ENCODE measurements around the gene PIGQ. TPM values are rescaled to one million over a fixed set of nuclear protein-coding genes. Genes with fewer than 3 reads are reported as not detected.

PIGQ gene
- polyA plus RNA-seq, 1 of the 3 experiments (the other 2 are of a cell fraction), result 38.7 TPM

- Histone ChIP-seq H3K4me3 (ENCODE audit: low read depth in 2 of 2, low read length in 1 of 2) (no peak overlapping the region), H3K9ac (no peak overlapping the region), H3K79me2 (ENCODE audit: insufficient read depth) (peaks cover 45% of the 10 kb centered on the region), H3F3A (replicated peaks; ENCODE audit: insufficient read depth) (no peaks in the 10 kb centered on the region), H3K27me3 (ENCODE audit: insufficient read depth) (no peaks in the 10 kb centered on the region), H3K9me2 (no peaks in the 10 kb centered on the region), H4K20me1 (ENCODE audit: insufficient read depth) (peaks cover 24% of the 10 kb centered on the region; the same call in 1 of the 2 replicates), H3K27ac (ENCODE audit: low read depth in 2 of 2, low read length in 1 of 2) (no peak overlapping the region), H3K4me1 (ENCODE audit: control insufficient read depth in 1 of 2, insufficient read depth in 2 of 2, low read depth in 1 of 2, low read length in 1 of 2) (peaks cover 0 to 5% of the 10 kb centered on the region in 2 experiments; a peak in 1 of 4 replicates), H3K9me3 (no peaks in the 10 kb centered on the region), H3K36me3 (replicated peaks in 1 of 2; ENCODE audit: control insufficient read depth in 1 of 2, insufficient read depth in 2 of 2, low read length in 1 of 2) (peaks cover 0 to 20% of the 10 kb centered on the region in 2 experiments), H2AFZ (ENCODE audit: low read depth) (no peak overlapping the region), H3K4me2 (no peak overlapping the region)
- ChIA-PET CTCF (interaction anchor here (0.9 to 1.1 kb wide), 3 partner anchors 13 to 26 kb away, joined by 3 read pairs; no protein-coding TSS in a partner anchor), POLR2A (no interaction called here)
- DNase-seq, result no peak
- TF ChIP-seq TEAD4 (IDR thresholded peaks at IDR 0.05; ENCODE audit: borderline replicate concordance, insufficient read depth) (no peak), FOXJ3 (CRISPR knock-in tag; IDR thresholded peaks at IDR 0.05) (no peak), RFX5 (IDR thresholded peaks at IDR 0.05; ENCODE audit: low read length) (no peak), GABPA (IDR thresholded peaks at IDR 0.05; ENCODE audit: low read depth) (no peak), RCOR1 (IDR thresholded peaks at IDR 0.05; ENCODE audit: low read length) (no peak), JUND (IDR thresholded peaks at IDR 0.05) (no peak), TAF1 (IDR thresholded peaks at IDR 0.05; ENCODE audit: borderline replicate concordance, low read depth, low read length) (no peak)
- WGBS (ENCODE audit: low lambda C conversion rate), result 97% methylated on average over 46 of the region's 46 CpGs
Measured at GRCh38 chr16:544517-544916, 25.3 kb upstream of the PIGQ start.

- CTCF ChIA-PET, result interaction anchor here (0.6 to 1.8 kb wide), 8 partner anchors 9 to 96 kb away, joined by 3 to 7 read pairs (median 3); no protein-coding TSS in a partner anchor
- POLR2A ChIA-PET, result no interaction called here
Measured at GRCh38 chr16:546909-547770, 22.6 kb upstream of the PIGQ start.

More at GRCh38 chr16:546909-547770, 22.6 kb upstream of the PIGQ start:
- no peaks in the 10 kb centered on the region for H3K9me3 ChIP-seq
- H3K27me3 ChIP-seq (ENCODE audit: insufficient read depth), result no peaks in the 10 kb centered on the region
- H4K20me1 ChIP-seq (ENCODE audit: insufficient read depth), result peaks cover 18% of the 10 kb centered on the region; the same call in 1 of the 2 replicates
- H3K79me2 ChIP-seq (ENCODE audit: insufficient read depth), result peaks cover 23% of the 10 kb centered on the region
- no peak overlapping the region for H2AFZ ChIP-seq (ENCODE audit: low read depth)
- TF ChIP-seq CTCF (IDR thresholded peaks at IDR 0.05) (0 out of 2 replicates have a peak, but pooled peaks have one; percentile 10), USF2 (IDR thresholded peaks at IDR 0.05; ENCODE audit: borderline replicate concordance, low read depth, low read length) (no peak), SIN3A (IDR thresholded peaks at IDR 0.05; ENCODE audit: borderline replicate concordance, low read depth, low read length) (no peak), RAD21 (IDR thresholded peaks at IDR 0.05; ENCODE audit: low read length) (peak; percentile 45)
- H3K36me3 ChIP-seq (replicated peaks in 1 of 2; ENCODE audit: control insufficient read depth in 1 of 2, insufficient read depth in 2 of 2, low read length in 1 of 2), result peaks cover 0 to 24% of the 10 kb centered on the region in 2 experiments
- no peak overlapping the region for H3K9ac ChIP-seq
- no peaks in the 10 kb centered on the region for H3K9me2 ChIP-seq
- 93% methylated on average over 47 of the region's 60 CpGs for WGBS (ENCODE audit: low lambda C conversion rate)
- peak; percentile 69 for DNase-seq
- H3F3A ChIP-seq (replicated peaks; ENCODE audit: insufficient read depth), result no peaks in the 10 kb centered on the region
- no peak overlapping the region for H3K27ac ChIP-seq (ENCODE audit: low read depth in 2 of 2, low read length in 1 of 2)
- no peak overlapping the region for H3K4me3 ChIP-seq (ENCODE audit: low read depth in 2 of 2, low read length in 1 of 2)
- no peak overlapping the region for H3K4me2 ChIP-seq
- peaks cover 0 to 5% of the 10 kb centered on the region in 2 experiments; a peak in 1 of 4 replicates for H3K4me1 ChIP-seq (ENCODE audit: control insufficient read depth in 1 of 2, insufficient read depth in 2 of 2, low read depth in 1 of 2, low read length in 1 of 2)
